HG03457 (cell line): ENCODE results near the gene PLXNA3.

Experiments used
- ATAC-seq: cut with Tn5 transposase; IDR thresholded peaks from one replicate; pipeline ENCODE4 v1.9.1; 2021; ENCODE audit warnings: moderate number of reproducible peaks; ENCODE audit not compliant: unreplicated experiment

Gene PLXNA3

GRCh38 chrX:154458116-154458953 is at the start of gene PLXNA3:
Gene PLXNA3, plus strand, starts transcription at chrX:154458281. Its CDS starts 1,903 bp downstream, at chrX:154460184.
- no peak for ATAC-seq

DNA sequence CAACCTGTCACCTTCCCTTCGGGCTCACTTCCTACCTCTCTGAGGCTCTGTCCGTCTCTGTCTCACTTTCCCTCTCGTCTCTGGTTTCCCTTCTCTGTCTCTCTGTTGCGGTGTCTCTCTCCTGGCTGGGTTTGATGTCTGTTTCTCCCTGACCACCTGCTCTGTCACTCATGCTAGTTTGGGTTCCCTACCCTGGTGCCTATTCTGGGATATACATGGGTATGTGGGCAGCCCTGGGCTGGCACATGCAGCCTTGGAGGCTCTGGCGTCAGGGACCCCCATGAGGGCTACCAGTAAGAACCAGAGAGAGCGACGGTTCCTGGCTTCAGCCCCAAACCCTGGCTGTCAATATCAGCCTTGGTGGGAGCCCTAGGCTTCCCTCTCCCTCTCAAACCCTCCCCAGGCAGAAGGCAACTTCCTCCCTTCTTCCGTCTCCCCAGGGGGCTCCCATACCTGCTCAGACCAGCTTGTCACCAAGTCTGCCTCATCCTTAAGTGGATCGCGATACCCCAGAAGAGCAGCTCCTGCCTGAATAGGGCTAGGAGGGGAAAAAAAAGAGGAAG is 49.3 kb upstream of the PLXNA3 start:
- ATAC-seq: no peak

GRCh38 chrX:154409222-154409871 is 48.7 kb upstream of the PLXNA3 start, which contains the start of gene DNASE1L1:
Gene DNASE1L1, minus strand, starts transcription at chrX:154409254. Its CDS starts 3,686 bp downstream, at chrX:154405568.
- no peak for ATAC-seq

DNA sequence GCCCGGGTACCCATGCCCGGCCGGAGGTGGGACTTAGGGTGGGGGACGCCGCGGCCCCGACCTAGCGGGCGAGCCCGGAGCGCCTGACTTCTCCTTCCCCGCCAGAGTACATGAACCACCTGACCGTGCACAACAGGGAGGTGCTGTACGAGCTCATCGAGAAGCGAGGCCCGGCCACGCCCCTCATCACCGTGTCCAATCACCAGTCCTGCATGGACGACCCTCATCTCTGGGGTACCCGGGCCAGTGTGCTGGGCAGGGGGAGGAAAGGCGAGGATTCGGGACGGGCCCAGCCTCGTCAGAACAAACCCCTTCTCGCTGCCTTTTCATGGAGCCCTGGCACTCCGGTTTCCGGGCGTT is 46.1 kb upstream of the PLXNA3 start:
- ATAC-seq: no peak

- ATAC-seq: no peak
Observed at GRCh38 chrX:154412468-154412867, 45.6 kb upstream of the PLXNA3 start.

DNA sequence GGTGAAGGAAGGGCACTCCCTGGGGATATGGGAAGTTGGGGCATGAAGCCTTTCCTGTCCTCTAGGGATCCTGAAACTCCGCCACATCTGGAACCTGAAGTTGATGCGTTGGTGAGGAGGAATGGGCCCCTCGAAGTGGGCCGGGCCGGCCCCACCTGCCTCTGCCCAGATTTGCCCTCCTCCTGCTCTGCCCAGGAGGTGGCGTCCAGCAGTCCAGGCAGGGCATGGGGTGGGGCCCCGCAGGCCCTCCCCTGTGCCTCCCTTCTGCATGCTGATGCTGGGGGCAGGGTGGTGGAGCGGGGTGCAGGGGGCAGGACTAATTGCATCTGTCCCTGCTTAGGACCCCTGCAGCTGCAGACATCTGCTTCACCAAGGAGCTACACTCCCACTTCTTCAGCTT is 44.9 kb upstream of the PLXNA3 start:
- ATAC-seq: no peak

DNA sequence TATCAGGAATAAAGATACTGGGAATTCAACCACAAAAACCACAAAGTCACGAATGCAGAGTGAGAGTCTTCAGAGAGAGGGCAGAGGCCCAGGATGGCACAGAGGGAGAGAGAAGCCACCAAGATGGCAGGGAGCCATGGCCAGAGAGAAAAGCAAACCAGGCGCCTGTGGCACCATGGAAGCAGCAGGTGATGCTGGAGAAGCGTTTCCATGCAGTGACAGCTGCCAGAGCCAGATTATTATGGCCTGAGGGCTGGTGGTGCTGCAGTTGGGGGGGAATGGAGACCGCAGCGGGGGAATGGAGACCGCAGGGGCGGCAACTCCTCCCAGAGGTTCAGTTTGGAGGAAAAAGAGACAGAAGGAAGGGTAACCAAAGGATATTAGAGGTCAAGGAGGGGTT is 40.9 kb upstream of the PLXNA3 start:
- ATAC-seq: no peak

DNA sequence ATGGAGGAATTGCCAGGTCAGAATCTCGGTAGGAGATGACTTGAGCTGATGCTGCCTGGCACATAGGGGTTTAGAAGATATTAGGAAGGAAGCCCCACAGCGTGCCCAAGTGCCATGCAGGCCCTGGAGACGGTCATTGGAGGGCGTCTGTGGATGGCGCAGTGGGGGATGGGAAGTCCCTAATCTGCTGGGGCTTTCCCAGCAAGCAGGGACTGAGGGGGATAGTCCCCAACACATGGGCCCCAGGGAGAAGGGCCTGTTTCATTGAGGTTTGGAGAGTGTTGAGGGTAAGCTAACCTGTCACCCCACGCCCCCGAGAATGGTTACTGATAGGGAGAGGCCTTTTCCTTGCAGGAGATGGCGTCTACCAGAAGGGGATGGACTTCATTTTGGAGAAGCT is 38.9 kb upstream of the PLXNA3 start:
- ATAC-seq: no peak

- ATAC-seq: no peak
Observed at GRCh38 chrX:154419688-154420401, 38.2 kb upstream of the PLXNA3 start.

- no peak for ATAC-seq
Observed at GRCh38 chrX:154420402-154420756, 37.7 kb upstream of the PLXNA3 start.

DNA sequence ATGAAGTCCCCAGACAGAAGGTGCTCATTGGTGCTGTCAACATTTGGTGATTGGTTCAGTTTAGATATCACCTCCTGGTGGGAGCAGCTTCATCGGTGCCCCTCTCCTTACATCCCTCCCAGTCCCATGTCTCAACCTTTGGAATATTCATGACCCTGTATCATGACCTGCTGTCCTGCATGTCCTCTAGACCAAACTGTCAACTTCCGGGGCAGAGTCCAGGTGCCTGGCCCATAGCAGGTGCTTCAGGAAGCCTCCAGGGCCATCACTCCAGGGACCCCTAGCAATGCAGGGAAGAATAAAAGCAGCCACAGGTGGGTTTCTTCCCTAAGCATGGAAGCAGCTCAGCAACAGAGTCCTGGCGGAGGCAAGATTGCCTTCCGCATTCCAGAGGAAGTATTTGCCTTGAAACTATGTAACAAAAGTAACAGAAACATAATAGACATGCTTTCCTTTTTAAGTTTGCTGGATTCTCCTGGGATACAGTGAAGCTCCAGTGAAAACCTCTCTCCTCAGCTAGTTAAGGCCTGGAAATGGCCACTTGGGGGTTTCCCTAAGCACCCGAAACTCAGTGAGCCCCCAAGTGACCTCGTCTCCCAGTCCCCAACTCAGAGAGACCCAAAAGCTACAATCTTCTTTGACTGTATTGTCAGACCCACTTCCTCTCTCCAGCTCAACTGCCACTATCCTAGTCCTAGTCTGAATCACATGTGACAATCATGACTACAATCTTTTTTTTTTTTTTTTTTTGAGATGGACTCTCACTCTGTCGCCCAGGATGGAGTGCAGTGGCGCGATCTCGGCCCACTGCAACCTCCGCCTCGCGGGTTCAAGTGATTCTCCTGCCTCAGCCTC is 30.9 kb upstream of the PLXNA3 start:
- no peak for ATAC-seq

DNA sequence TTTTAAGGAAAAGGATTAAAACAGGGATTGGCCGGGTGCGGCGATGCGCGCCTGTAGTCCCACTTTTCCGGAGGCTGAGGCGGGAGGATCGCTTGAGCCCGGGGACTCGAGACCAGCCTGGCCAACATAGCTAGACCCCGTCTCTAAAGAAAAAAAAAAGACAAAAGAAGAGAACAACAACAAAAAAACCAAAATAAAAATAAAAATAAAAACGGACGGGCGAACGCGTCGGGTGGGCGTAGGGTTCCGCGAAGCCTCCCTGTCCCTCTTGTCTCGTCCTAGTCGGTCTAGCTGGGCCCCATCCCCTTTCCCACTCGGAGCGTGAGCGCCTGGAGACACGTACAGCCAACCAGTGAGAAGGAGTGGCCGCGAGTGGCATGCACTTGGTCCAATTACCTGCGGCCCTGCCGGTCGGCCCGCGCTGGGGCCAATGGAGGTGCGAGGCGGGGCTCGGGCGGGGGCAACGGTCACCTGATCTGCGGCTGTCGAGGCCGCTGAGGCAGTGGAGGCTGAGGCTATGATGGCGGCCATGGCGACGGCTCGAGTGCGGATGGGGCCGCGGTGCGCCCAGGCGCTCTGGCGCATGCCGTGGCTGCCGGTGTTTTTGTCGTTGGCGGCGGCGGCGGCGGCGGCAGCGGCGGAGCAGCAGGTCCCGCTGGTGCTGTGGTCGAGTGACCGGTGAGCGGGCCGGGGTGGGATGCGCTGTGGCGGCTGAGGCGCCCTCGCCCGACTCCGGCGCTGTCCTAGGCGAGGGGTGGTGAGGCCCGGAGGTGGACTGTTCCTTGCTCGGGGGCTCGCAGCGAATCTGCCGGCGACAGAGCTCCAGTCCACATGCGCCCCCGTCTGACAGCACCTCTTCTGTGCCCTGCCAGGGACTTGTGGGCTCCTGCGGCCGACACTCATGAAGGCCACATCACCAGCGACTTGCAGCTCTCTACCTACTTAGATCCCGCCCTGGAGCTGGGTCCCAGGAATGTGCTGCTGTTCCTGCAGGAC is 29.6 kb upstream of the PLXNA3 start, which contains the start of gene ATP6AP1:
ATP6AP1 (plus strand) TSS at position 502 of the 996 bp plus-strand sequence; CDS start at position 518, 16 bp downstream.
- peak; percentile 90 for ATAC-seq

DNA sequence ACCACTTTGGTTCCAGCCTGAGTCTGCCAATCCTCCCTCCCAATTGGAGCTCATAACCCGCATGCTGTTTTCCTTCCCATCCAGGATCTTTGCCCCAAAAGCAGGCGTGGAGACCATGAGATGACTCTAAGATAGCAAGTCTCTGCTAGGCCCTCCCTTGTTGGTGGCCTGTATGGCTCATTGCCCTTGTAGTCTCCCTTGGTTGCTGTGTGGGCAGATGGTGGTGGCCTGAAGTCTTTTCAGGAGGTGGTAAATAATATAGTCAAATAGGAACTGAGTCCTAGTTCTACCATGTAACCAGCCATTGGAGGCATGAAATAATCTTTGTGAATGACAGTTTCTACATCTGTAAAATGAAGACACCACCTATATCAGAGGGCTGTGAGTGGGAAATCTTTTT is 28.4 kb upstream of the PLXNA3 start:
- no peak for ATAC-seq

DNA sequence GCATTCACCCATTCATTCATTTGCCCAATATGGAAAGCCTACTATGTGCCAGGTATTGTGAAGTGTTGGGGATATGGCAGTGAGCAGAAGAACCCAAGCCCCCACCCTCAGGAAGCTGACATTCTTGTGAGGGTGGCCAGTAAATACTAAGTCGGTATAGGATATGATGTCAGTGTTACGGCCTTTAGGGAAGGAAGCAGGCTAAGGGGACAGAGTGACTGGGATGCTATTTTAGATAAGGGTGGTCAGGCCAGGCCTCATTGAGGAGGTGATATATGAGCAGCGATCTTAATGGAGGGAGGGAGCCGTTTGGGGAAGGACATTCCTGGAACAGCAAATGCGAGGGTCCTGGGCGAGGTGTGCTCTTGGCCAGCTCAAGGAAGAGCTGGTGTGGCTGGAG is 27.6 kb upstream of the PLXNA3 start:
- no peak for ATAC-seq

GRCh38 chrX:154430916-154431315 is 27.2 kb upstream of the PLXNA3 start:
- ATAC-seq: no peak

GRCh38 chrX:154431341-154431740 is 26.7 kb upstream of the PLXNA3 start:
- no peak for ATAC-seq

GRCh38 chrX:154432210-154432609 is 25.9 kb upstream of the PLXNA3 start:
- no peak for ATAC-seq

DNA sequence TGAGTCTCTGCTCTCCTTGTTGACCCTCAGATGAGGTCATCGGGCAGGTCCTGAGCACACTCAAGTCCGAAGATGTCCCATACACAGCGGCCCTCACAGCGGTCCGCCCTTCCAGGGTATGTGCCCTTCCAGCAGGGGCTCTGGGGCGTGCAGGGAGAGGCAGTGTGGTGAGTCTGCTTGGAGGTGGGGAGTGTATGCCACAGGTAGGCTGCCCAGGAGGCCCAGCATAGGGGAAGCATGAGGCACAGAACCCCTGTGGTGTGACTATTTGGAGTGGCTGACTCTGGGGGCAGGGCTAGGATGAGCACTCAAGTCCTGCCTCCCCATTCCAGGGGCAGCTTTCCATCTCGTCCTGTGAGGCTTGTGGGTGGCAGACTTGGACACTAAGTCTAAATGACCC is 24.5 kb upstream of the PLXNA3 start:
- ATAC-seq: no peak
